ENCODE results near the gene RAB3D. TPM values are rescaled to one million over a fixed set of nuclear protein-coding genes. Genes with fewer than 3 reads are reported as not detected.

RAB3D gene
- total RNA-seq, 1 experiment from 2014 or later = 28.9 TPM

DNA sequence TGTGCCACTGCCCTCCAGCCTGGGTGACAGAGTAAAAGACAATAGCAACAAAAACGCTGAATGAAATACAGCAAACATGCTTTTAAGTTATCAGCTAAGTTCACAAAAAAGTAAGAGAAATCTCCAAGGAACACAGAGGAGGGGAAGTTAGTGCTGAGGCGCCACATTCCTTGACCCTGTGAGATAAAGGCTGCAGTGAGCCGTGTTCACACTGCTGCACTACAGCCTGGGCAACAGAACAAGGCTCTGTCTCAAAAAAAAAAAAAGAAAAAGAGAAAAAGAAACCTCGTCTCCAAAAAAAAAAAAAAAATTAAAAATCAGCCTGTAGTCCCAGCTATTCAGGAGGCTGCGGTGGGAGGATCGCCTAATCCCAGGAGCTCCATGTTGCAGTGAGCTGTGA, 60.8 kb downstream of the RAB3D start:
- no peaks in the 10 kb centered on the region for H3K9me2 ChIP-seq (ENCODE audit: insufficient read depth)
- no peak overlapping the region for H3K27ac ChIP-seq (ENCODE audit: low read depth, low read length)
- CTCF ChIA-PET = interaction anchor here (0.7 kb wide), 1 partner anchor 18 kb away, joined by 7 read pairs; no protein-coding TSS in a partner anchor
- H3K4me3 ChIP-seq (replicated peaks in 1 of 2; ENCODE audit: low read depth in 1 of 2, low read length in 2 of 2) = no peak overlapping the region
- H3K36me3 ChIP-seq (ENCODE audit: control insufficient read depth in 1 of 2, insufficient read depth in 2 of 2, low read length in 2 of 2) = no peaks in the 10 kb centered on the region
- POLR2A ChIA-PET = interaction anchor here (0.6 kb wide), 1 partner anchor 41 kb away, joined by 3 read pairs; no protein-coding TSS in a partner anchor
- RAD21 ChIA-PET (ENCODE audit: low non-redundant PET in 1 of 2, low total read pairs in 2 of 2, uncharacterized antibody in 2 of 2, unreplicated experiment in 2 of 2) = no interaction called here
- ATAC-seq = no peak
- H3K9ac ChIP-seq (ENCODE audit: low read length) = no peak overlapping the region
- no peaks in the 10 kb centered on the region for H3K4me1 ChIP-seq (ENCODE audit: control insufficient read depth in 1 of 2, insufficient read depth in 2 of 2, low read length in 2 of 2)
- H2AFZ ChIP-seq (ENCODE audit: low read depth, low read length, poor library complexity, severe bottlenecking) = no peak overlapping the region
- H4K20me1 ChIP-seq (ENCODE audit: insufficient read depth) = no peaks in the 10 kb centered on the region
- no peaks in the 10 kb centered on the region for H3K9me3 ChIP-seq (ENCODE audit: control insufficient read depth in 1 of 2, insufficient read depth in 1 of 2, low read depth in 1 of 2, low read length in 2 of 2)
- no peak for TF ChIP-seq TCF7L2 (IDR thresholded peaks at IDR 0.05; ENCODE audit: borderline replicate concordance, extremely low read depth, insufficient read depth, insufficient read length)
- no peak for TF ChIP-seq JUND (IDR thresholded peaks at IDR 0.05)
- TF ChIP-seq, protein P1, sequence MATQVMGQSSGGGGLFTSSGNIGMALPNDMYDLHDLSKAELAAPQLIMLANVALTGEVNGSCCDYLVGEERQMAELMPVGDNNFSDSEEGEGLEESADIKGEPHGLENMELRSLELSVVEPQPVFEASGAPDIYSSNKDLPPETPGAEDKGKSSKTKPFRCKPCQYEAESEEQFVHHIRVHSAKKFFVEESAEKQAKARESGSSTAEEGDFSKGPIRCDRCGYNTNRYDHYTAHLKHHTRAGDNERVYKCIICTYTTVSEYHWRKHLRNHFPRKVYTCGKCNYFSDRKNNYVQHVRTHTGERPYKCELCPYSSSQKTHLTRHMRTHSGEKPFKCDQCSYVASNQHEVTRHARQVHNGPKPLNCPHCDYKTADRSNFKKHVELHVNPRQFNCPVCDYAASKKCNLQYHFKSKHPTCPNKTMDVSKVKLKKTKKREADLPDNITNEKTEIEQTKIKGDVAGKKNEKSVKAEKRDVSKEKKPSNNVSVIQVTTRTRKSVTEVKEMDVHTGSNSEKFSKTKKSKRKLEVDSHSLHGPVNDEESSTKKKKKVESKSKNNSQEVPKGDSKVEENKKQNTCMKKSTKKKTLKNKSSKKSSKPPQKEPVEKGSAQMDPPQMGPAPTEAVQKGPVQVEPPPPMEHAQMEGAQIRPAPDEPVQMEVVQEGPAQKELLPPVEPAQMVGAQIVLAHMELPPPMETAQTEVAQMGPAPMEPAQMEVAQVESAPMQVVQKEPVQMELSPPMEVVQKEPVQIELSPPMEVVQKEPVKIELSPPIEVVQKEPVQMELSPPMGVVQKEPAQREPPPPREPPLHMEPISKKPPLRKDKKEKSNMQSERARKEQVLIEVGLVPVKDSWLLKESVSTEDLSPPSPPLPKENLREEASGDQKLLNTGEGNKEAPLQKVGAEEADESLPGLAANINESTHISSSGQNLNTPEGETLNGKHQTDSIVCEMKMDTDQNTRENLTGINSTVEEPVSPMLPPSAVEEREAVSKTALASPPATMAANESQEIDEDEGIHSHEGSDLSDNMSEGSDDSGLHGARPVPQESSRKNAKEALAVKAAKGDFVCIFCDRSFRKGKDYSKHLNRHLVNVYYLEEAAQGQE (IDR thresholded peaks at IDR 0.05; ENCODE audit: low read depth) = no peak
- no peak for TF ChIP-seq POLR2A (IDR thresholded peaks at IDR 0.05; ENCODE audit: borderline replicate concordance, extremely low read depth, insufficient read depth, insufficient read length)
- no peak for TF ChIP-seq ZNF274 (IDR thresholded peaks at IDR 0.05; ENCODE audit: low read depth, low read length)
- no peak for TF ChIP-seq SIN3A (IDR thresholded peaks at IDR 0.05; ENCODE audit: low read depth)
- TF ChIP-seq EZH2 (IDR thresholded peaks at IDR 0.05) = no peak
- TF ChIP-seq CEBPB (IDR thresholded peaks at IDR 0.05; ENCODE audit: low read depth) = no peak
- no peak for TF ChIP-seq SRF (IDR thresholded peaks at IDR 0.05; ENCODE audit: low read depth)
- TF ChIP-seq ATF3 (IDR thresholded peaks at IDR 0.05) = no peak
- no peak for TF ChIP-seq EZH2phosphoT487 (IDR thresholded peaks at IDR 0.05; ENCODE audit: borderline replicate concordance)
- TF ChIP-seq FOSL1 (IDR thresholded peaks at IDR 0.05; ENCODE audit: low read depth) = no peak
- no peak for TF ChIP-seq ZBTB33 (IDR thresholded peaks at IDR 0.05; ENCODE audit: extremely low read depth, insufficient replicate concordance, low read length)
- no peak for TF ChIP-seq SP1 (IDR thresholded peaks at IDR 0.05; ENCODE audit: low read depth)
- no peak for TF ChIP-seq POLR2AphosphoS5 (IDR thresholded peaks at IDR 0.05; ENCODE audit: low read depth, low read length)
- TF ChIP-seq ELF1 (IDR thresholded peaks at IDR 0.05; ENCODE audit: borderline replicate concordance, low read depth) = no peak
- no peak for TF ChIP-seq ZFX (IDR thresholded peaks at IDR 0.05)
- TF ChIP-seq RAD21 (IDR thresholded peaks at IDR 0.05; ENCODE audit: low read depth) = no peak
- no peak for TF ChIP-seq YY1 (IDR thresholded peaks at IDR 0.05; ENCODE audit: extremely low read depth, insufficient replicate concordance, low read depth, low read length)
- TF ChIP-seq MAX (IDR thresholded peaks at IDR 0.05) = no peak
- DNase-seq (ENCODE audit: low read depth, low spot score) = no peak
- H3K79me2 ChIP-seq (ENCODE audit: insufficient read depth, low read length) = no peaks in the 10 kb centered on the region
- no peaks in the 10 kb centered on the region for H3K27me3 ChIP-seq (ENCODE audit: insufficient read depth, low read length)
- no peak overlapping the region for H3K4me2 ChIP-seq (ENCODE audit: low read length)
- no TSS peak for BruUV-seq (replicated peaks)
- intact Hi-C loops (cut with micrococcal nuclease) = no loop called here

Measured in HCT116 (cell line).